HEK293T (cell line): ENCODE data around the gene NSD1.

Experiments
- BHLHE40 ChIP-seq: fragments of 450-650 bp; IDR thresholded peaks from 2 replicates; pipeline ENCODE4 v1.6.1; 2016; ENCODE audit warnings: mild to moderate bottlenecking, moderate library complexity, borderline replicate concordance
- ELF4 ChIP-seq: fragments of 450-650 bp; IDR thresholded peaks from 2 replicates; pipeline ENCODE4 v1.6.1; 2017; ENCODE audit warnings: antibody characterized with exemption
- FOXM1 ChIP-seq: fragments of 450-650 bp; IDR thresholded peaks from 2 replicates; pipeline ENCODE4 v1.6.1; 2017; ENCODE audit warnings: mild to moderate bottlenecking, borderline replicate concordance
- PKNOX1 ChIP-seq: fragments of 450-650 bp; IDR thresholded peaks from 2 replicates; pipeline ENCODE4 v1.6.1; 2016
- SP1 ChIP-seq: fragments of 450-650 bp; IDR thresholded peaks from 2 replicates; pipeline ENCODE4 v1.6.1; 2017
- SUZ12 ChIP-seq: fragments of 450-650 bp; IDR thresholded peaks from 2 replicates; pipeline ENCODE4 v1.6.1; 2016; ENCODE audit warnings: mild to moderate bottlenecking
- TARDBP ChIP-seq: fragments of 450-650 bp; IDR thresholded peaks from 2 replicates; pipeline ENCODE4 v1.6.1; 2016

GRCh38 chr5:177319913-177320588 is 186.5 kb downstream of the NSD1 start:
- TF ChIP-seq FOXM1 = no peak
- TF ChIP-seq BHLHE40 = no peak
- TF ChIP-seq ELF4 = no peak
- TF ChIP-seq TARDBP = no peak
- no peak for TF ChIP-seq SUZ12
- TF ChIP-seq PKNOX1 = no peak
- TF ChIP-seq SP1 = no peak
